A549 (cell line): ENCODE data around the gene PIBF1. TPM values are rescaled to one million over a fixed set of nuclear protein-coding genes. Genes with fewer than 3 reads are reported as not detected.

Experiments used
- polyA plus RNA-seq, 4 experiments: library from polyadenylated mRNA; depleted of rRNA in 3 of 4; stranded (reverse); fragments of >200 nt; fragmentation: RNase III in 1 of 4; extraction: RNeasy Plus Mini Kit Qiagen cat#74134 plus additional on column Dnase treatment in 1 of 4; gene quantifications; 2 replicates in 3 of 4; 3 replicates in 1 of 4; pipeline ENCODE4 v1.2.3, GENCODE V29; 2011 to 2017
- small RNA-seq, 6 experiments: library from RNA; depleted of rRNA; stranded (forward); fragments of <200 nt; gene quantifications; one replicate each; pipeline ENCODE3, GENCODE V24; 2012

PIBF1 gene
- polyA plus RNA-seq, 2 of the 4 experiments (the other 2 are of a cell fraction): 5.0 to 10.6 TPM

Small RNA genes lying within 50 kb of the gene (small RNA-seq; reads per million reads assigned to genes)
- 0 reads per million in 6 experiments for gene RNU6-79P

Other genes starting within 250 kb of the PIBF1 start
- 9.3 and 17.8 TPM in 2 replicates for gene MZT1, start 54.5 kb upstream of the PIBF1 start, polyA plus RNA-seq (2011; rRNA removed)
- gene MZT1, start 54.5 kb upstream of the PIBF1 start, polyA plus RNA-seq (2017; fragmentation: RNase III; extraction: RNeasy Plus Mini Kit Qiagen cat#74134 plus additional on column Dnase treatment): 15.8 to 19.5 TPM (median 18.1 TPM) in 3 replicates
- gene BORA, start 54.2 kb upstream of the PIBF1 start, polyA plus RNA-seq (2011; rRNA removed): 7.1 and 9.9 TPM in 2 replicates
- 8.4 to 10.1 TPM (median 9.1 TPM) in 3 replicates for gene BORA, start 54.2 kb upstream of the PIBF1 start, polyA plus RNA-seq (2017; fragmentation: RNase III; extraction: RNeasy Plus Mini Kit Qiagen cat#74134 plus additional on column Dnase treatment)
- gene DIS3, start 233 bp upstream of the PIBF1 start, polyA plus RNA-seq (2011; rRNA removed): 27.9 and 32.8 TPM in 2 replicates
- 17.6 to 20.0 TPM (median 19.9 TPM) in 3 replicates for gene DIS3, start 233 bp upstream of the PIBF1 start, polyA plus RNA-seq (2017; fragmentation: RNase III; extraction: RNeasy Plus Mini Kit Qiagen cat#74134 plus additional on column Dnase treatment)